ENCODE data around the gene ADAM10. TPM values are rescaled to one million over a fixed set of nuclear protein-coding genes. Genes with fewer than 3 reads are reported as not detected.

ADAM10 gene
- total RNA-seq, 1 experiment from 2014 or later: 159 TPM

DNA sequence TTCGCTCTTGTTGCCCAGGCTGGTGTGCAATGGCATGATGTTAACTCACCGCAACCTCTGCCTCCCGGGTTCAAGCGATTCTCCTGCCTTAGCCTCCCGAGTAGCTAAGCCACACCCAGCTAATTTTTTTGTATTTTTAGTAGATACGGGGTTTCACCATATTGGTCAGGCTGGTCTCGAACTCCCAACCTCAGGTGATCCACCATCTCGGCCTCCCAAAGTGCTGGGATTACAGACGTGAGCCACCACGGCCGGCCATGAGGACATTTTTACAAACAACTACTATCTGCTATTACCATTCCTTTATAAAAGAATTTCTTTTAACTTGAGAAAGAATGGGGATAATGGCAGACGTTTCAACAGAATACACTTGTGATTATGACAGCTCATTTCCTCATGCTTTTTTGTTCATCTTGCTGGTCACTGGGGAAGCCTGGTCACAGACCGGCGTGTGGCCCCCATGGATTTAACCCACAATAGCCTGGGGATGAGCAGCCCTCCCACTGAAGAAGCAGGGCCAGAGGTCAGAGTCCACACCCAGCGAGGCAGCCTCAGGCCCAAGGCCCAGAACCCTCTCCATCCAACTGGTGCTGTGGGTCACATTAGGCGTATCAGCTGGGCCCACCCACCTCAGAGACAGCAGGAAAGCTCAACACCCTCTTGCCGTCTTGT, 205.7 kb downstream of the ADAM10 start:
- H3K9ac ChIP-seq (ENCODE audit: extremely low read depth, insufficient read length, low read length): no peak overlapping the region
- no peak overlapping the region for H4K8ac ChIP-seq (replicated peaks; ENCODE audit: insufficient read length, low read depth, low read length)
- no peak overlapping the region for H3K56ac ChIP-seq (ENCODE audit: insufficient read length, low read depth, low read length)
- no peak overlapping the region for H2BK15ac ChIP-seq (ENCODE audit: low read depth, low read length)
- no peak for DNase-seq
- no peak overlapping the region for H2BK120ac ChIP-seq (ENCODE audit: low read depth, low read length, poor library complexity, severe bottlenecking)
- H4K20me1 ChIP-seq (ENCODE audit: control insufficient read depth, insufficient read depth, insufficient read length): no peaks in the 10 kb centered on the region
- H4K5ac ChIP-seq (ENCODE audit: insufficient read length, low read depth, low read length): no peak overlapping the region
- no peaks in the 10 kb centered on the region for H3K23me2 ChIP-seq (ENCODE audit: insufficient read length, low read depth, low read length, poor library complexity, severe bottlenecking)
- H2AK5ac ChIP-seq (ENCODE audit: insufficient read length, low read length): no peak overlapping the region
- no peaks in the 10 kb centered on the region for H3K79me2 ChIP-seq (ENCODE audit: insufficient read depth, low read length)
- Mint-ChIP-seq H3K27ac (no peak overlapping the region), H3K9me3 (no peaks in the 10 kb centered on the region), H3K27me3 (ENCODE audit: low read depth) (no peaks in the 10 kb centered on the region; the same call in 1 of the 2 replicates), H3K36me3 (ENCODE audit: insufficient read depth in 1 of 3, low read depth in 3 of 3) (no peaks in the 10 kb centered on the region), H3K4me1 (peaks cover 5% of the 10 kb centered on the region in 2 experiments), H3K4me3 (no peak overlapping the region)
- no peak overlapping the region for H2BK12ac ChIP-seq (ENCODE audit: insufficient read length, low read depth, low read length)
- no peaks in the 10 kb centered on the region for H3K9me3 ChIP-seq (ENCODE audit: control insufficient read depth, low read depth, low read length)
- H3K18ac ChIP-seq (ENCODE audit: insufficient read length, low read depth, low read length): no peak overlapping the region
- no peak overlapping the region for H4K91ac ChIP-seq (ENCODE audit: insufficient read length, low read depth, low read length)
- no peaks in the 10 kb centered on the region for H3K79me1 ChIP-seq (ENCODE audit: insufficient read depth, low read depth, low read length, poor library complexity, severe bottlenecking)
- H2BK5ac ChIP-seq (ENCODE audit: insufficient read length, low read length): no peak overlapping the region
- no peak overlapping the region for H3K14ac ChIP-seq (ENCODE audit: insufficient read depth, low read length)
- no CpG with 5 or more reads among the region's 17 CpGs for WGBS (ENCODE audit: extremely low coverage, insufficient read length, low lambda C conversion rate)
- no peak overlapping the region for H2BK20ac ChIP-seq (ENCODE audit: low read depth, low read length, poor library complexity, severe bottlenecking)
- no peak overlapping the region for H3T11ph ChIP-seq (ENCODE audit: low read length)
- no peaks in the 10 kb centered on the region for H3K27me3 ChIP-seq (ENCODE audit: insufficient read depth, low read length)
- H3K4me2 ChIP-seq (ENCODE audit: insufficient read depth, insufficient read length, low read length): no peak overlapping the region
- no peak overlapping the region for H3K23ac ChIP-seq (ENCODE audit: insufficient read length, low read depth, low read length)
- no peak overlapping the region for H2AFZ ChIP-seq (ENCODE audit: low read length)
- TF ChIP-seq, protein P1, sequence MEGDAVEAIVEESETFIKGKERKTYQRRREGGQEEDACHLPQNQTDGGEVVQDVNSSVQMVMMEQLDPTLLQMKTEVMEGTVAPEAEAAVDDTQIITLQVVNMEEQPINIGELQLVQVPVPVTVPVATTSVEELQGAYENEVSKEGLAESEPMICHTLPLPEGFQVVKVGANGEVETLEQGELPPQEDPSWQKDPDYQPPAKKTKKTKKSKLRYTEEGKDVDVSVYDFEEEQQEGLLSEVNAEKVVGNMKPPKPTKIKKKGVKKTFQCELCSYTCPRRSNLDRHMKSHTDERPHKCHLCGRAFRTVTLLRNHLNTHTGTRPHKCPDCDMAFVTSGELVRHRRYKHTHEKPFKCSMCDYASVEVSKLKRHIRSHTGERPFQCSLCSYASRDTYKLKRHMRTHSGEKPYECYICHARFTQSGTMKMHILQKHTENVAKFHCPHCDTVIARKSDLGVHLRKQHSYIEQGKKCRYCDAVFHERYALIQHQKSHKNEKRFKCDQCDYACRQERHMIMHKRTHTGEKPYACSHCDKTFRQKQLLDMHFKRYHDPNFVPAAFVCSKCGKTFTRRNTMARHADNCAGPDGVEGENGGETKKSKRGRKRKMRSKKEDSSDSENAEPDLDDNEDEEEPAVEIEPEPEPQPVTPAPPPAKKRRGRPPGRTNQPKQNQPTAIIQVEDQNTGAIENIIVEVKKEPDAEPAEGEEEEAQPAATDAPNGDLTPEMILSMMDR (conservative IDR thresholded peaks at IDR 0.05): no peak
- no peak overlapping the region for H3K4ac ChIP-seq (ENCODE audit: low read depth, low read length)
- H3K4me1 ChIP-seq (ENCODE audit: insufficient read depth, low read length): no peaks in the 10 kb centered on the region
- H3K27ac ChIP-seq (ENCODE audit: insufficient read length, low read depth, low read length): no peak overlapping the region

Data from H9 (cell line).